A673 (cell line): Measurements from ENCODE around the gene ZEB1. TPM values are rescaled to one million over a fixed set of nuclear protein-coding genes. Genes with fewer than 3 reads are reported as not detected.

Source experiments
- BruUV-seq: library from RNA; stranded (reverse); fragments of 400-500 nt; replicated peaks from 2 replicates; lab custom pipeline; 2021; lab: Mats Ljungman, UMichigan
- CTCF ChIA-PET: fragments of 300-600 bp; sonication (Branson Sonifier 250); formaldehyde crosslinking; loops from one replicate; lab custom pipeline; 2022; ENCODE audit warnings: antibody characterized with exemption; lab: Charles Lee
- POLR2A ChIA-PET: fragments of 300-600 bp; sonication (Branson Sonifier 250); formaldehyde crosslinking; loops from one replicate; lab custom pipeline; 2022; ENCODE audit warnings: antibody characterized with exemption; ENCODE audit not compliant: low non-redundant PET; lab: Charles Lee
- DNase-seq: peaks from one replicate; pipeline ENCODE4 v3.0.0-alpha.2; 2015; ENCODE audit warnings: low spot score
- H3K27ac ChIP-seq: fragments of 200-600 bp; sonication (generic); 2 replicates; pipeline ENCODE4 v1.5.1; 2016; ENCODE audit warnings: mixed run types, low read depth, mild to moderate bottlenecking, mixed read lengths, antibody characterized with exemption, low read length; ENCODE audit not compliant: poor library complexity, severe bottlenecking
- H3K27me3 ChIP-seq: fragments of 200-600 bp; sonication (generic); replicated peaks from 2 replicates; pipeline ENCODE4 v1.6.1; 2017; ENCODE audit warnings: mixed run types, low read depth, mild to moderate bottlenecking, mixed read lengths, antibody characterized with exemption, low read length; ENCODE audit not compliant: insufficient read depth, poor library complexity
- H3K36me3 ChIP-seq: fragments of 200-600 bp; sonication (generic); 2 replicates; pipeline ENCODE4 v1.6.1; 2016; ENCODE audit warnings: mixed run types, mild to moderate bottlenecking, mixed read lengths, antibody characterized with exemption, low read length; ENCODE audit not compliant: insufficient read depth, poor library complexity, severe bottlenecking
- H3K4me1 ChIP-seq: fragments of 200-600 bp; sonication (generic); 2 replicates; pipeline ENCODE4 v1.6.1; 2017; ENCODE audit warnings: mixed run types, mild to moderate bottlenecking, mixed read lengths, antibody characterized with exemption, low read length; ENCODE audit not compliant: insufficient read depth, poor library complexity, severe bottlenecking
- H3K4me3 ChIP-seq: fragments of 200-600 bp; sonication (generic); 2 replicates; pipeline ENCODE4 v1.5.1; 2016; ENCODE audit warnings: low read depth, mixed run types, mild to moderate bottlenecking, mixed read lengths, low read length; ENCODE audit not compliant: poor library complexity, severe bottlenecking
- H3K9me3 ChIP-seq: fragments of 200-600 bp; sonication (generic); 2 replicates; pipeline ENCODE4 v1.6.1; 2016; ENCODE audit warnings: mixed run types, low read depth, mild to moderate bottlenecking, mixed read lengths, antibody characterized with exemption, low read length; ENCODE audit not compliant: poor library complexity, severe bottlenecking
- CTCF ChIP-seq: fragments of 300-800, 200-600 bp; sonication (generic); conservative IDR thresholded peaks from 2 replicates; pipeline ENCODE4 v1.5.1; 2017; ENCODE audit warnings: low read depth, mild to moderate bottlenecking, antibody characterized with exemption, low read length, moderate library complexity, mixed read lengths
- EZH2 ChIP-seq: fragments of 200-600 bp; sonication (generic); IDR thresholded peaks from 2 replicates; pipeline ENCODE4 v1.6.1; 2017; ENCODE audit warnings: borderline replicate concordance, low read depth, mild to moderate bottlenecking, mixed read lengths, antibody characterized with exemption, low read length; ENCODE audit not compliant: poor library complexity, severe bottlenecking
- intact Hi-C: fragments of 100-400 bp; cut with micrococcal nuclease; formaldehyde crosslinking; loops from one replicate; pipeline ENCODE4 v1.10.0; 2022; ENCODE audit not compliant: unreplicated experiment
- total RNA-seq: library from RNA; stranded (reverse); gene quantifications from 2 replicates; pipeline ENCODE4 v1.2.3, GENCODE V29; 2021

Gene ZEB1
- total RNA-seq, 1 experiment from 2014 or later: 8.3 TPM

GRCh38 chr10:31340343-31340742, 21.3 kb downstream of the ZEB1 start:
- Histone ChIP-seq H3K36me3 (no peaks in the 10 kb centered on the region), H3K27ac (no peak overlapping the region), H3K4me1 (no peaks in the 10 kb centered on the region), H3K4me3 (no peak overlapping the region), H3K9me3 (no peaks in the 10 kb centered on the region), H3K27me3 (no peaks in the 10 kb centered on the region)
- CTCF ChIA-PET: no interaction called here
- no peak for DNase-seq
- TF ChIP-seq CTCF (no peak), EZH2 (no peak)
- intact Hi-C loops: no loop called here
- POLR2A ChIA-PET: no interaction called here
- no TSS peak for BruUV-seq

- CTCF ChIA-PET: no interaction called here
- no peak for DNase-seq
- no peak overlapping the region for H3K4me3 ChIP-seq
- H3K9me3 ChIP-seq: no peaks in the 10 kb centered on the region
- no TSS peak for BruUV-seq
- H3K4me1 ChIP-seq: no peaks in the 10 kb centered on the region
- intact Hi-C loops: no loop called here
- no peak overlapping the region for H3K27ac ChIP-seq
- POLR2A ChIA-PET: interaction anchor here (0.6 kb wide), 1 partner anchor 36 kb away, joined by 4 read pairs; no protein-coding TSS in a partner anchor
- no peak for TF ChIP-seq EZH2
- no peak for TF ChIP-seq CTCF
- no peaks in the 10 kb centered on the region for H3K36me3 ChIP-seq
- H3K27me3 ChIP-seq: no peaks in the 10 kb centered on the region
Measured at GRCh38 chr10:31341552-31341951, 22.5 kb downstream of the ZEB1 start.

- Histone ChIP-seq H3K9me3 (no peaks in the 10 kb centered on the region), H3K4me1 (no peaks in the 10 kb centered on the region), H3K4me3 (no peak overlapping the region), H3K27ac (no peak overlapping the region), H3K36me3 (no peaks in the 10 kb centered on the region), H3K27me3 (no peaks in the 10 kb centered on the region)
- no peak for DNase-seq
- intact Hi-C loops: no loop called here
- CTCF ChIA-PET: no interaction called here
- TF ChIP-seq CTCF (no peak), EZH2 (no peak)
- no TSS peak for BruUV-seq
- POLR2A ChIA-PET: no interaction called here
Measured at GRCh38 chr10:31343009-31343408, 24.0 kb downstream of the ZEB1 start.
